ENCODE results near the gene GAS2. TPM values are rescaled to one million over a fixed set of nuclear protein-coding genes. Genes with fewer than 3 reads are reported as not detected.

GAS2 gene
- polyA plus RNA-seq, 3 donors: 10.6 to 11.1 (median 11.1) TPM

- no peak for DNase-seq
Observed at GRCh38 chr11:22668005-22668796, 1.8 kb downstream of the GAS2 start.

GRCh38 chr11:22669368-22669767 lies 3.0 kb downstream of the GAS2 start:
- DNase-seq: no peak

GRCh38 chr11:22670830-22671229 lies 4.4 kb downstream of the GAS2 start:
- DNase-seq: no peak

- no peak for DNase-seq
Observed at GRCh38 chr11:22671751-22672150, 5.3 kb downstream of the GAS2 start.

- DNase-seq: no peak
Observed at GRCh38 chr11:22674470-22675439, 8.3 kb downstream of the GAS2 start.

- DNase-seq: no peak
Observed at GRCh38 chr11:22677153-22677903, 10.9 kb downstream of the GAS2 start.

- DNase-seq: no peak
Observed at GRCh38 chr11:22680628-22681027, 14.2 kb downstream of the GAS2 start.

GRCh38 chr11:22681281-22681812 lies 14.9 kb downstream of the GAS2 start:
- no peak for DNase-seq

GRCh38 chr11:22684082-22684481 lies 17.7 kb downstream of the GAS2 start:
- DNase-seq: no peak

- DNase-seq: no peak
Observed at GRCh38 chr11:22685111-22685510, 18.7 kb downstream of the GAS2 start.

GRCh38 chr11:22688914-22689313 lies 22.5 kb downstream of the GAS2 start:
- DNase-seq: no peak

GRCh38 chr11:22690257-22690656 lies 23.8 kb downstream of the GAS2 start:
- no peak for DNase-seq

GRCh38 chr11:22690871-22691270 lies 24.5 kb downstream of the GAS2 start:
- DNase-seq: no peak

GRCh38 chr11:22699388-22699787 lies 33.0 kb downstream of the GAS2 start:
- no peak for DNase-seq

GRCh38 chr11:22702031-22702430 lies 35.6 kb downstream of the GAS2 start:
- no peak for DNase-seq

GRCh38 chr11:22703040-22703439 lies 36.6 kb downstream of the GAS2 start:
- peak; percentile 84 for DNase-seq

- DNase-seq: peak; percentile 34
Observed at GRCh38 chr11:22703591-22703990, 37.2 kb downstream of the GAS2 start.

- DNase-seq: no peak
Observed at GRCh38 chr11:22707119-22707899, 40.9 kb downstream of the GAS2 start.

GRCh38 chr11:22711071-22711770 lies 44.8 kb downstream of the GAS2 start:
- DNase-seq: no peak

GRCh38 chr11:22711880-22712279 lies 45.5 kb downstream of the GAS2 start:
- DNase-seq: no peak

Measured in renal pelvis (tissue), 4 donors.